Endothelial cell of umbilical vein (primary cell): ENCODE data around the gene HCFC2.
"Not testable (repeated sequence)": the region's sequence is repeated elsewhere in the genome, so short reads cannot be mapped to it uniquely, and the experiment has no call there.

Experiments
- CTCF ChIP-seq, 2 donors: IDR thresholded peaks; 1 replicate in 1 of 2; 2 replicates in 1 of 2; pipeline ENCODE4 v1.5.1; 2011; ENCODE audit warnings: low read length in 2 of 2, mild to moderate bottlenecking in 2 of 2, moderate library complexity in 2 of 2, control low read depth in 1 of 2, inconsistent platforms in 1 of 2, low read depth in 1 of 2; ENCODE audit not compliant: insufficient read depth in 1 of 2; ENCODE audit errors: extremely low read depth in 1 of 2
- GATA2 ChIP-seq: IDR thresholded peaks from 2 replicates; pipeline ENCODE4 v1.7.0; 2011; ENCODE audit warnings: low read depth, mild to moderate bottlenecking, moderate library complexity, mixed read lengths, low read length; ENCODE audit not compliant: insufficient read length, insufficient read depth
- POLR2A ChIP-seq: IDR thresholded peaks from 2 replicates; pipeline ENCODE4 v1.6.1; 2012; ENCODE audit warnings: low read depth, mild to moderate bottlenecking, control low read depth, low read length
- POLR2AphosphoS5 ChIP-seq: IDR thresholded peaks from 2 replicates; pipeline ENCODE4 v1.6.1; 2012; ENCODE audit warnings: low read depth, mild to moderate bottlenecking, control low read depth, low read length, moderate library complexity; ENCODE audit not compliant: insufficient read depth
- TF ChIP-seq, protein P1 (sequence below): IDR thresholded peaks from 2 replicates; pipeline ENCODE4 v1.6.1; 2011; ENCODE audit not compliant: insufficient read depth, insufficient read length

GRCh38 chr12:104036143-104036542 lies 28.2 kb upstream of the HCFC2 start:
- not testable (repeated sequence) for TF ChIP-seq CTCF (IDR thresholded peaks at IDR 0.05; ENCODE audit: extremely low read depth in 1 of 2, insufficient read depth in 1 of 2, low read depth in 1 of 2, low read length in 2 of 2); GATA2; POLR2AphosphoS5; POLR2A
- TF ChIP-seq, protein P1, sequence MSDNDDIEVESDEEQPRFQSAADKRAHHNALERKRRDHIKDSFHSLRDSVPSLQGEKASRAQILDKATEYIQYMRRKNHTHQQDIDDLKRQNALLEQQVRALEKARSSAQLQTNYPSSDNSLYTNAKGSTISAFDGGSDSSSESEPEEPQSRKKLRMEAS = not testable (repeated sequence)
